GM12864 (cell line): Measurements from ENCODE around the gene ELOVL7.

ENCODE experiments used
- DNase-seq: peaks from one replicate; pipeline ENCODE4 v3.0.0-alpha.2; 2011; ENCODE audit warnings: low read depth
- H3K4me3 ChIP-seq: 2 replicates; pipeline ENCODE4 v1.5.1; 2011; ENCODE audit warnings: mild to moderate bottlenecking, low read depth, low read length, control low read depth
- CTCF ChIP-seq: IDR thresholded peaks from 2 replicates; pipeline ENCODE4 v1.5.1; 2011; ENCODE audit warnings: low read depth, mild to moderate bottlenecking, moderate library complexity, low read length, control low read depth, inconsistent platforms; ENCODE audit errors: missing control alignments

The ELOVL7 gene

GRCh38 chr5:60794691-60795090 lies 49.4 kb downstream of the ELOVL7 start:
- no peak overlapping the region for H3K4me3 ChIP-seq
- DNase-seq = no peak
- no peak for TF ChIP-seq CTCF

GRCh38 chr5:60792438-60792837 lies 51.6 kb downstream of the ELOVL7 start:
- TF ChIP-seq CTCF = no peak
- no peak for DNase-seq
- no peak overlapping the region for H3K4me3 ChIP-seq

- no peak for DNase-seq
- no peak overlapping the region for H3K4me3 ChIP-seq
- TF ChIP-seq CTCF = no peak
Measured at GRCh38 chr5:60789551-60789950, 54.5 kb downstream of the ELOVL7 start.

GRCh38 chr5:60788863-60789513 lies 55.1 kb downstream of the ELOVL7 start:
- no peak overlapping the region for H3K4me3 ChIP-seq
- no peak for DNase-seq
- TF ChIP-seq CTCF = no peak

GRCh38 chr5:60779466-60779865 lies 64.6 kb downstream of the ELOVL7 start:
- no peak for TF ChIP-seq CTCF
- H3K4me3 ChIP-seq = no peak overlapping the region
- no peak for DNase-seq

- TF ChIP-seq CTCF = no peak
- H3K4me3 ChIP-seq = no peak overlapping the region
- no peak for DNase-seq
Measured at GRCh38 chr5:60776343-60776742, 67.7 kb downstream of the ELOVL7 start.

GRCh38 chr5:60765019-60765709 lies 78.9 kb downstream of the ELOVL7 start:
- DNase-seq = no peak
- TF ChIP-seq CTCF = no peak

More at GRCh38 chr5:60765019-60765709, 78.9 kb downstream of the ELOVL7 start:
- no peak overlapping the region for H3K4me3 ChIP-seq
